K562 (cell line): ENCODE results near the gene PEX11B. TPM values are rescaled to one million over a fixed set of nuclear protein-coding genes. Genes with fewer than 3 reads are reported as not detected.

Experiments used
- CCAR2 ChIP-seq: fragments of 200-400 bp; formaldehyde crosslinking; IDR thresholded peaks from 2 replicates; pipeline ENCODE4 v1.6.1; 2017; ENCODE audit warnings: mild to moderate bottlenecking, low read depth, low read length
- CLOCK ChIP-seq: fragments of 250-450 bp; sonication (Bioruptor Pico); IDR thresholded peaks from 2 replicates; pipeline ENCODE4 v1.4.0; 2020; ENCODE audit warnings: mild to moderate bottlenecking, moderate library complexity, borderline replicate concordance
- NCOR1 ChIP-seq: fragments of 450-650 bp; IDR thresholded peaks from 2 replicates; pipeline ENCODE4 v1.6.1; 2016; ENCODE audit warnings: mild to moderate bottlenecking, moderate library complexity
- SETDB1 ChIP-seq: IDR thresholded peaks from one replicate; pipeline ENCODE4 v1.6.1; 2012; ENCODE audit warnings: low read length, control low read depth, inconsistent platforms
- SMAD4 ChIP-seq: fragments of 250-450 bp; sonication (Bioruptor Pico); conservative IDR thresholded peaks from 2 replicates; pipeline ENCODE4 v1.8.0; 2021; ENCODE audit warnings: inconsistent platforms, mild to moderate bottlenecking, moderate library complexity
- ZNF507 ChIP-seq: conservative IDR thresholded peaks from 2 replicates; pipeline ENCODE4 v1.6.1; 2017; ENCODE audit warnings: missing genetic modification characterization, missing compliant biosample characterization
- polyA plus RNA-seq, 8 experiments: library from polyadenylated mRNA; depleted of rRNA in 4 of 8; stranded (reverse) in 5 of 8; unstranded in 3 of 8; fragments of >200 nt; fragmentation: Nextera tagmentation in 2 of 8; fragmentation: Illumina TruSeq in 1 of 8; extraction: Ambion mirVana in 2 of 8; extraction: Trizol in 1 of 8; gene quantifications; 2 replicates each; pipeline versions ENCODE4 v1.2.1 to v1.2.3, GENCODE V29; 2011 to 2014; ENCODE audit warnings: inconsistent platforms in 1 of 8, missing spikeins in 1 of 8
- total RNA-seq, 7 experiments: library from RNA; depleted of rRNA in 6 of 7; stranded (reverse); fragments of >200 nt in 6 of 7; fragmentation: Illumina TruSeq in 2 of 7; extraction: Trizol in 2 of 7; gene quantifications; 2 replicates each; pipeline versions ENCODE4 v1.2.1 to v1.2.3, GENCODE V29; 2011 to 2021; ENCODE audit warnings: low replicate concordance in 1 of 7
- TF ChIP-seq, protein P1 (sequence below): IDR thresholded peaks from 2 replicates; pipeline ENCODE4 v1.6.1; 2012; ENCODE audit warnings: low read depth, low read length, improper control_type of control experiment, borderline replicate concordance

PEX11B gene
- total and polyA plus RNA-seq, 9 of the 15 experiments (the other 6 are each of a cell fraction or from before 2014, with no cell fraction given), result 13.2 to 60.0 (median 21.7) TPM

DNA sequence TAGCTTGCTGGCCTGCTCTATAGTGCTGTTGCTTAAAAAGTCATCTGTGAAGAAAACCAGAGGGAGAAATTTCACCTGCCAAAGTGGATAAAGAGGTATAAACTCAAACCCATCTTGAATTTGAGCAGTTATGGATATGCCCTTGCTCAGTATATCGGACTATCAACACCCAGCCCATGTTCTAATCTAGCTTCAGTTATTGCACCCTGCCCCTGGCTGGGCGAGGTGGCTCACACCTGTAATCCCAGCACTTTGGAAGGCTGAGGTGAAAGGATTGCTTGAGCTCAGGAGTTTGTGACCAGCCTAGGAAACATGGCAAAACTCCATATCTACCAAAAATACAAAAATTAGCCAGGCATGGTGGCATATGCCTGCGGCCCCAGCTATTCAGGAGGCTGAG lies 26.0 kb upstream of the PEX11B start (continued):
- TF ChIP-seq NCOR1 (no peak), CLOCK (CRISPR knock-in tag) (no peak), ZNF507 (tag) (no peak), SETDB1 (no peak), SMAD4 (CRISPR knock-in tag) (no peak), CCAR2 (no peak)
- TF ChIP-seq, protein P1, sequence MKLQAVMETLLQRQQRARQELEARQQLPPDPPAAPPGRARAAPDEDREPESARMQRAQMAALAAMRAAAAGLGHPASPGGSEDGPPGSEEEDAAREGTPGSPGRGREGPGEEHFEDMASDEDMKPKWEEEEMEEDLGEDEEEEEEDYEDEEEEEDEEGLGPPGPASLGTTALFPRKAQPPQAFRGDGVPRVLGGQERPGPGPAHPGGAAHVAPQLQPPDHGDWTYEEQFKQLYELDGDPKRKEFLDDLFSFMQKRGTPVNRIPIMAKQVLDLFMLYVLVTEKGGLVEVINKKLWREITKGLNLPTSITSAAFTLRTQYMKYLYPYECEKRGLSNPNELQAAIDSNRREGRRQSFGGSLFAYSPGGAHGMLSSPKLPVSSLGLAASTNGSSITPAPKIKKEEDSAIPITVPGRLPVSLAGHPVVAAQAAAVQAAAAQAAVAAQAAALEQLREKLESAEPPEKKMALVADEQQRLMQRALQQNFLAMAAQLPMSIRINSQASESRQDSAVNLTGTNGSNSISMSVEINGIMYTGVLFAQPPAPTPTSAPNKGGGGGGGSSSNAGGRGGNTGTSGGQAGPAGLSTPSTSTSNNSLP, result no peak
